Esophagus muscularis mucosa (tissue), 4 donors: ENCODE data around the gene EEF1B2. TPM values are rescaled to one million over a fixed set of nuclear protein-coding genes. Genes with fewer than 3 reads are reported as not detected.
"Not testable (repeated sequence)": the region's sequence is repeated elsewhere in the genome, so short reads cannot be mapped to it uniquely, and the experiment has no call there.

Source experiments
- DNase-seq: peaks from one replicate; pipeline ENCODE4 v3.0.0-alpha.2; 2017; ENCODE audit errors: extremely low spot score
- H3K27ac ChIP-seq, 4 donors: fragments of 200-600 bp; sonication (generic); replicated peaks in 1 of 4; 1 replicate in 3 of 4; 2 replicates in 1 of 4; pipeline ENCODE4 v1.5.1; 2016 to 2019; ENCODE audit warnings: mild to moderate bottlenecking in 1 of 4
- H3K27me3 ChIP-seq, 4 donors: fragments of 200-600 bp; sonication (generic); one replicate each; pipeline versions ENCODE4 v1.5.1 to v1.6.0; 2016 to 2019
- H3K36me3 ChIP-seq, 4 donors: fragments of 200-600 bp; sonication (generic); one replicate each; pipeline ENCODE4 v1.5.1; 2016 to 2019
- H3K4me1 ChIP-seq, 4 donors: fragments of 200-600 bp; sonication (generic); one replicate each; pipeline ENCODE4 v1.5.1; 2016 to 2019
- H3K4me3 ChIP-seq, 4 donors: fragments of 200-600 bp; sonication (generic); 1 replicate in 2 of 4; 2 replicates in 2 of 4; pipeline ENCODE4 v1.5.1; 2016 to 2019; ENCODE audit warnings: mild to moderate bottlenecking in 4 of 4, moderate library complexity in 1 of 4
- H3K9me3 ChIP-seq, 4 donors: fragments of 200-600 bp; sonication (generic); 1 replicate in 3 of 4; 2 replicates in 1 of 4; pipeline ENCODE4 v1.5.1; 2016 to 2019
- CTCF ChIP-seq, 3 experiments: fragments of 200-600 bp in 2 of 3; fragments of 450-650 bp in 1 of 3; sonication (generic) in 2 of 3; IDR thresholded peaks; one replicate each; pipeline ENCODE4 v1.5.1; 2017 to 2019; ENCODE audit warnings: antibody characterized with exemption in 3 of 3, mild to moderate bottlenecking in 2 of 3, moderate library complexity in 1 of 3
- EP300 ChIP-seq: sonication (generic); formaldehyde crosslinking; IDR thresholded peaks from one replicate; pipeline ENCODE4 v1.6.1; 2017; ENCODE audit warnings: antibody characterized with exemption
- POLR2A ChIP-seq: fragments of 450-650 bp; IDR thresholded peaks from one replicate; pipeline ENCODE4 v1.6.1; 2017; ENCODE audit warnings: antibody characterized with exemption, moderate library complexity, mild to moderate bottlenecking, low read depth
- POLR2AphosphoS5 ChIP-seq, 2 donors: sonication (generic); formaldehyde crosslinking; IDR thresholded peaks; one replicate each; pipeline ENCODE4 v1.6.1; 2017; ENCODE audit warnings: antibody characterized with exemption in 2 of 2
- WGBS: methylation state at CpG from one replicate; pipeline ENCODE4 v1.1.5; 2018; 5-methylcytosine and 5-hydroxymethylcytosine counted together
- intact Hi-C: fragments of 100-400 bp; cut with DNase I; formaldehyde crosslinking; loops from one replicate; pipeline ENCODE4 v1.15.1; 2023
- total RNA-seq, 4 donors: library from RNA; depleted of rRNA; stranded (reverse); fragments of >200 nt; gene quantifications; one replicate each; pipeline versions ENCODE4 v1.1.0 to v1.2.1, GENCODE V29; 2016

EEF1B2 gene
- total RNA-seq, 4 donors from 2014 or later, result 219 to 381 (median 342) TPM

DNA sequence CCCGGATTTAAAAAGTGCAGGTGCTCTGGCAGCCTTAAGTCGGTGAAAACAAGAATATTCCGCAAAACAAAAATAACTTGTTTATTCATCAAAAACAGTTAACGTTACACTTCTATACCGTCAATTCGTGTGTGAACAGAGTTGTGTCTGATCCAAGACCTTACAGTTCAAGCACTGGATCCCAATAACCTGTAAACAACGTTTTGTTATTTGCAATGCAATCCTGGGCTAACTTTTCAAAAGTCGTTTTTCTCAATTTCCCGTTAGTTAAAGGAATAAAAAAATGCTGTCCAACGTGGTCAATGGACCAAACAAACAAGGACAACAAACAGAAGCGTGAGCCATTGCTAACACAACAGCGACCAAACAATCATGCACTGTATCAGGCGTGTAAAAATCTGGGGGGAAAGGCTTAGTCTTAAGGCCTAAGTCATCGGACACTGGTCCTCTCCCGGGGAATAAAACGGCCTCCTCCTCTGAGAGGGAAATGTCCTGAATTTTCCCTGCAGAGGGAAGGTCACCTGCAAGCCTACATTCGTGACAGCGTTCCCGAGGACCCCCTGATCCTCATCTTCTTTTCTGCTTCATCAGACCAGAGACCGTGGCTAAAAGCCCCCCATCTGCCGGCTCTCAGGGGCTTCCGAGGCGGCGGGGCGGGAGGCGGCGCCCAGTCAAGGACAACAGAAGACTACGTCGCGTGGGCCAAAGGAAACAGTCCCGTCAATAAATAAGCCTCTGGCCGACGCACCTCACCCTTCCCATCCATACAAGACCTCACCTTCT is 941 bp upstream of the EEF1B2 start:
- 1% methylated on average over 23 of the region's 33 CpGs for WGBS
- H3K4me3 ChIP-seq, result peak overlapping the region; percentile 75 to 84 (median 76)
- H3K27ac ChIP-seq, result peak overlapping the region; percentile 87 to 94 (median 91)
- intact Hi-C loops, result no loop called here
- peaks cover 33 to 58% (median 56%) of the 10 kb centered on the region in 4 donors for H3K4me1 ChIP-seq
- no peaks in the 10 kb centered on the region for H3K27me3 ChIP-seq
- H3K36me3 ChIP-seq, result peaks cover 24 to 37% (median 27%) of the 10 kb centered on the region in 4 donors
- TF ChIP-seq EP300, result no peak
- TF ChIP-seq POLR2A, result no peak
- no peak for TF ChIP-seq CTCF (IDR thresholded peaks at IDR 0.05)
- no peak for TF ChIP-seq POLR2AphosphoS5 (IDR thresholded peaks at IDR 0.05)
- DNase-seq, result no peak
- no peaks in the 10 kb centered on the region for H3K9me3 ChIP-seq

GRCh38 chr2:206160125-206160806 is 571 bp downstream of the EEF1B2 start:
- TF ChIP-seq POLR2A, result no peak
- no peak for TF ChIP-seq POLR2AphosphoS5 (IDR thresholded peaks at IDR 0.05)
- no peak for TF ChIP-seq EP300
- TF ChIP-seq CTCF (IDR thresholded peaks at IDR 0.05), result no peak
- no peaks in the 10 kb centered on the region for H3K9me3 ChIP-seq
- H3K4me1 ChIP-seq, result peaks cover 23 to 44% (median 41%) of the 10 kb centered on the region in 4 donors
- H3K4me3 ChIP-seq, result peak overlapping the region; percentile 75 to 84 (median 76)
- peak; percentile 93 for DNase-seq
- H3K27ac ChIP-seq, result peak overlapping the region; percentile 87 to 94 (median 91)
- H3K27me3 ChIP-seq, result no peaks in the 10 kb centered on the region
- WGBS, result 11% methylated on average over 20 of the region's 30 CpGs
- intact Hi-C loops, result loop anchor here (10.0 kb wide), 2 partner anchors 105 to 395 kb away; no protein-coding TSS in a partner anchor
- peaks cover 25 to 40% (median 29%) of the 10 kb centered on the region in 4 donors for H3K36me3 ChIP-seq

DNA sequence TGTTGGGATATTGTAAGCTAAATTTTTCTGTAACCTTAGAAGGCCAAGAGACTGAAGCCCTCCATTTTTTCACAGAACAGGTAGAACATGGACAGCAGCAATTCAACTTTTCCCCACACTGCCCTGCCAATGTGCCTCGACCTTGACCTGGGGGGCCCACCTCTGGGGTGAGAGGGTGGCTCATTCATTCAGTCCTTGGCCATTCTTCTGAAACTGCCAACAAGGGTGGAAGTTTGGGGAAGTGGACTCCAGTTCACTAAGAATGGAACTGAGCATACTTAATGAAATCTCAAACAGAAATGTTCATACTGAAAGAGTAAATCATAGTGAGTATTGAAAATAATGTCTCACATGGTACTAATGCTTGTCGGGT is 1.1 kb downstream of the EEF1B2 start:
- H3K27me3 ChIP-seq, result no peaks in the 10 kb centered on the region
- no peak for TF ChIP-seq EP300
- TF ChIP-seq POLR2AphosphoS5 (IDR thresholded peaks at IDR 0.05), result no peak
- TF ChIP-seq CTCF (IDR thresholded peaks at IDR 0.05), result no peak
- no peak for TF ChIP-seq POLR2A
- peaks cover 25 to 36% (median 30%) of the 10 kb centered on the region in 4 donors for H3K36me3 ChIP-seq
- intact Hi-C loops, result loop anchor here (10.0 kb wide), 2 partner anchors 104 to 394 kb away; no protein-coding TSS in a partner anchor
- H3K9me3 ChIP-seq, result no peaks in the 10 kb centered on the region
- H3K4me3 ChIP-seq, result peak overlapping the region; percentile 75 to 84 (median 76)
- peaks cover 22 to 40% (median 37%) of the 10 kb centered on the region in 4 donors for H3K4me1 ChIP-seq
- DNase-seq, result no peak
- peak overlapping the region in 3 of 4 donors; percentile 87 to 91 (median 91) for H3K27ac ChIP-seq
- 60% methylated on average over 2 of the region's 2 CpGs for WGBS

DNA sequence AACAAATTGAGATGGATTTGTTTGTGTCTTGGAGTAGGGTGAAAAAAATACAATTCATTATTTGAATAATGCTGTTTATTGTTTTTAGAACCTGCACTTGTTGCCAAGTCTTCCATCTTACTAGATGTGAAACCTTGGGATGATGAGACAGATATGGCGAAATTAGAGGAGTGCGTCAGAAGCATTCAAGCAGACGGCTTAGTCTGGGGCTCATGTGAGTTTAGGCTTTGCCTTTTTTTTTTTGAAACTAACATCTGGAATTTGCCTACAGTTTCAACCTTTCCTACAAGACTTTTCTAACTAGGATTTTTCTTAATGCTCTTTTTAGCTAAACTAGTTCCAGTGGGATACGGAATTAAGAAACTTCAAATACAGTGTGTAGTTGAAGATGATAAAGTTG is 2.7 kb downstream of the EEF1B2 start:
- DNase-seq, H3K9me3 ChIP-seq, H3K27me3 ChIP-seq, H3K4me3 ChIP-seq, H3K27ac ChIP-seq: not testable (repeated sequence)
- intact Hi-C loops, result loop anchor here (10.0 kb wide), 2 partner anchors 102 to 392 kb away; no protein-coding TSS in a partner anchor
- peaks cover 16 to 28% (median 25%) of the 10 kb centered on the region in 4 donors for H3K4me1 ChIP-seq
- 85% methylated on average over 4 of the region's 4 CpGs for WGBS
- peaks cover 25 to 41% (median 33%) of the 10 kb centered on the region in 4 donors for H3K36me3 ChIP-seq

DNA sequence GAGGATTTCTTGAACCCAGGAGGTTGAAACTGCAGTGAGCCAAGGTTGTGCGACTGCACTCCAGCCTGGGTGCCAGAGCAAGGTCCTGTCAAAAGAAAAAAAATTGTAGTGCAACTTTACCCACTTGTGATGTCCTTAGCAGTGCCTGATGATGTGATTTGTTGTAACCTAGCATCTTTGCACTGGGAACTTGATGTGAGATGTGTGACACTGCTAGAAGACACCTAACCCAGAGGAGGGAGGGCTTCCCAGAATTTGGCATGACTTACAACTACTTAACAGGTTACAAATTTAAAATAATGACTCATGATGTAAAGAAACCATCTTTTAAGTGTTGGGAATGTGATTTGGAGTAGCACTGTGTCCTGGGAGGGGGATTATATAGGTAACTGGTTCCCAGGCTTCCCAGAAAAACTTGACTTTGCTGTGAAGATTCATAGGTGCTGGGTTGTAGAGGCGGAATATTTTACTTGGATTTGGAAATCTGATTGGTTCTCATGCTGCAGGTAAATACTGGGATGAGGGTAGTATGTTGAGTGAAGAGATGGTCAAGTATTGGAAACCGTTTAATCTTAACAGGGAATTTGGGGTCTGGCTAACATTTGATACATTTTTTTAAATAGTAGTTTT is 3.7 kb downstream of the EEF1B2 start:
- 77% methylated on average over 3 of the region's 3 CpGs for WGBS

More for the DNA sequence above, 3.7 kb downstream of the EEF1B2 start:
- TF ChIP-seq EP300 (no peak), CTCF (IDR thresholded peaks at IDR 0.05) (no peak), POLR2AphosphoS5 (IDR thresholded peaks at IDR 0.05) (no peak), POLR2A (no peak)
- no peaks in the 10 kb centered on the region for H3K9me3 ChIP-seq
- H3K27me3 ChIP-seq, result no peaks in the 10 kb centered on the region
- H3K36me3 ChIP-seq, result peaks cover 25 to 43% (median 35%) of the 10 kb centered on the region in 4 donors
- intact Hi-C loops, result loop anchor here (10.0 kb wide), 2 partner anchors 101 to 391 kb away; no protein-coding TSS in a partner anchor
- H3K4me3 ChIP-seq, result no peak overlapping the region
- no peak overlapping the region for H3K27ac ChIP-seq
- H3K4me1 ChIP-seq, result peaks cover 9 to 19% (median 16%) of the 10 kb centered on the region in 4 donors
- DNase-seq, result no peak
